Right atrium auricular region (tissue), 2 donors: ENCODE results near the gene LMBRD1. TPM values are rescaled to one million over a fixed set of nuclear protein-coding genes. Genes with fewer than 3 reads are reported as not detected.

Experiments used
- DNase-seq: peaks from one replicate; pipeline ENCODE4 v3.0.0-alpha.2; 2019; ENCODE audit warnings: low spot score
- H3K27ac ChIP-seq, 2 donors: fragments of 200-600 bp; sonication (generic); 1 replicate in 1 of 2; 2 replicates in 1 of 2; pipeline ENCODE4 v1.5.1; 2016 to 2019
- H3K27me3 ChIP-seq, 2 donors: fragments of 200-600 bp; sonication (generic); one replicate each; pipeline versions ENCODE4 v1.5.1 to v1.6.0; 2017 to 2019
- H3K36me3 ChIP-seq: fragments of 200-600 bp; sonication (generic); one replicate; pipeline ENCODE4 v1.5.1; 2016
- H3K4me1 ChIP-seq, 2 donors: fragments of 200-600 bp; sonication (generic); one replicate each; pipeline versions ENCODE4 v1.5.1 to v1.6.0; 2017 to 2019
- H3K4me3 ChIP-seq, 2 donors: fragments of 200-600 bp; sonication (generic); 1 replicate in 1 of 2; 2 replicates in 1 of 2; pipeline ENCODE4 v1.5.1; 2017 to 2019; ENCODE audit warnings: mild to moderate bottlenecking in 1 of 2, moderate library complexity in 1 of 2
- H3K9me3 ChIP-seq, 2 donors: fragments of 200-600 bp; sonication (generic); one replicate each; pipeline ENCODE4 v1.5.1; 2019
- CTCF ChIP-seq, 2 donors: fragments of 200-600 bp; sonication (generic); IDR thresholded peaks; one replicate each; pipeline ENCODE4 v1.5.1; 2019; ENCODE audit warnings: antibody characterized with exemption in 2 of 2
- total RNA-seq, 2 donors: library from RNA; depleted of rRNA; stranded (reverse); fragments of >200 nt; gene quantifications; one replicate each; pipeline ENCODE4 v1.1.0, GENCODE V29; 2016

The LMBRD1 gene
- total RNA-seq: 10 to 100 TPM; 46.9 to 50.0 TPM

- TF ChIP-seq CTCF (IDR thresholded peaks at IDR 0.05): peak; percentile 59 to 87
- H3K4me1 ChIP-seq: peaks cover 0 to 32% of the 10 kb centered on the region in 2 donors
Observed at GRCh38 chr6:69796642-69797390, at the start of gene LMBRD1. Gene LMBRD1, minus strand, starts transcription at chr6:69797010. Its CDS starts 129 bp downstream, at chr6:69796881.

GRCh38 chr6:69846312-69846711 lies 49.5 kb upstream of the LMBRD1 start:
- H3K27me3 ChIP-seq: no peaks in the 10 kb centered on the region
- no peak for TF ChIP-seq CTCF (IDR thresholded peaks at IDR 0.05)
- no peaks in the 10 kb centered on the region for H3K4me1 ChIP-seq
- no peak overlapping the region for H3K27ac ChIP-seq
- no peaks in the 10 kb centered on the region for H3K36me3 ChIP-seq
- H3K9me3 ChIP-seq: no peaks in the 10 kb centered on the region
- H3K4me3 ChIP-seq: no peak overlapping the region
- DNase-seq: no peak

More at GRCh38 chr6:69796642-69797390, at the start of gene LMBRD1:
- DNase-seq: peak; percentile 97
- peak within 1 kb of the TSS; percentile 92 to 95 for H3K27ac ChIP-seq
- H3K27me3 ChIP-seq: no peaks in the 10 kb centered on the region
- no peaks in the 10 kb centered on the region for H3K9me3 ChIP-seq
- H3K4me3 ChIP-seq: peak within 1 kb of the TSS; percentile 64 to 69
- H3K36me3 ChIP-seq: no peaks in the 10 kb centered on the region

GRCh38 chr6:69843189-69843588 lies 46.4 kb upstream of the LMBRD1 start:
- no peak for TF ChIP-seq CTCF (IDR thresholded peaks at IDR 0.05)
- no peaks in the 10 kb centered on the region for H3K36me3 ChIP-seq
- H3K4me3 ChIP-seq: no peak overlapping the region
- H3K9me3 ChIP-seq: no peaks in the 10 kb centered on the region
- no peaks in the 10 kb centered on the region for H3K27me3 ChIP-seq
- H3K27ac ChIP-seq: no peak overlapping the region
- no peaks in the 10 kb centered on the region for H3K4me1 ChIP-seq
- no peak for DNase-seq

- Histone ChIP-seq H3K36me3 (no peaks in the 10 kb centered on the region), H3K9me3 (no peaks in the 10 kb centered on the region), H3K27ac (no peak overlapping the region), H3K4me3 (no peak overlapping the region), H3K4me1 (no peaks in the 10 kb centered on the region), H3K27me3 (no peaks in the 10 kb centered on the region)
- TF ChIP-seq CTCF (IDR thresholded peaks at IDR 0.05): no peak
- DNase-seq: no peak
Observed at GRCh38 chr6:69841862-69842261, 45.1 kb upstream of the LMBRD1 start.

GRCh38 chr6:69835414-69836179 lies 38.8 kb upstream of the LMBRD1 start:
- Histone ChIP-seq H3K36me3 (no peaks in the 10 kb centered on the region), H3K9me3 (no peaks in the 10 kb centered on the region), H3K4me1 (no peaks in the 10 kb centered on the region), H3K27me3 (no peaks in the 10 kb centered on the region), H3K27ac (no peak overlapping the region), H3K4me3 (no peak overlapping the region)
- DNase-seq: no peak
- peak; percentile 61 to 85 for TF ChIP-seq CTCF (IDR thresholded peaks at IDR 0.05)
